Panc1 (cell line): Measurements from ENCODE around the gene BICRA. TPM values are rescaled to one million over a fixed set of nuclear protein-coding genes. Genes with fewer than 3 reads are reported as not detected.

Experiments
- ATAC-seq: fragments of 200-7000 bp; cut with Tn5 transposase; 2 replicates; pipeline ENCODE4 v1.9.1; 2020; ENCODE audit warnings: mild to moderate bottlenecking, moderate library complexity
- BruUV-seq: library from RNA; stranded (reverse); fragments of 400-500 nt; replicated peaks from 2 replicates; lab custom pipeline; 2021; lab: Mats Ljungman, UMichigan
- CTCF ChIA-PET: fragments of 300-600 bp; sonication (Branson Sonifier 250); formaldehyde crosslinking; loops from one replicate; lab custom pipeline; 2022; ENCODE audit warnings: antibody characterized with exemption; lab: Charles Lee
- POLR2A ChIA-PET: fragments of 300-600 bp; sonication (Branson Sonifier 250); formaldehyde crosslinking; loops from one replicate; lab custom pipeline; 2022; ENCODE audit warnings: antibody characterized with exemption; lab: Charles Lee
- DNase-seq: peaks from one replicate; pipeline ENCODE4 v3.0.0-alpha.2; 2010; ENCODE audit warnings: low read depth, low spot score
- H3K27ac ChIP-seq: 2 replicates; pipeline ENCODE4 v1.5.1; 2011; ENCODE audit warnings: mild to moderate bottlenecking, low read length, inconsistent platforms
- H3K27me3 ChIP-seq: fragments of 200-500 bp; sonication (Bioruptor generic); 2 replicates; pipeline ENCODE4 v1.6.0; 2014; ENCODE audit warnings: low read length, inconsistent platforms; ENCODE audit not compliant: control insufficient read depth, insufficient read depth
- H3K36me3 ChIP-seq: fragments of 200-500 bp; sonication (Bioruptor generic); 2 replicates; pipeline ENCODE4 v1.5.1; 2014; ENCODE audit warnings: inconsistent platforms, mild to moderate bottlenecking, low read length, moderate library complexity; ENCODE audit not compliant: control insufficient read depth, insufficient read depth
- H3K4me1 ChIP-seq: 2 replicates; pipeline ENCODE4 v1.5.1; 2011; ENCODE audit warnings: inconsistent platforms, mild to moderate bottlenecking, low read length, moderate library complexity; ENCODE audit not compliant: control insufficient read depth, insufficient read depth
- H3K4me3 ChIP-seq, 2 experiments: 2 replicates each; pipeline ENCODE4 v1.5.1; 2011 to 2012; ENCODE audit warnings: low read depth in 2 of 2, low read length in 2 of 2, mild to moderate bottlenecking in 2 of 2, inconsistent platforms in 1 of 2, moderate library complexity in 1 of 2
- H3K9me3 ChIP-seq: fragments of 200-500 bp; sonication (Bioruptor generic); 2 replicates; pipeline ENCODE4 v1.5.1; 2014; ENCODE audit warnings: low read depth, mild to moderate bottlenecking, inconsistent platforms, low read length, moderate library complexity; ENCODE audit not compliant: control insufficient read depth, insufficient read depth
- POLR2AphosphoS5 ChIP-seq: IDR thresholded peaks from 2 replicates; pipeline ENCODE4 v1.6.1; 2012; ENCODE audit warnings: mild to moderate bottlenecking, low read depth, low read length, moderate library complexity
- REST ChIP-seq, 2 experiments: IDR thresholded peaks; 2 replicates each; pipeline ENCODE4 v1.6.1; 2011 to 2012; ENCODE audit warnings: low read depth in 2 of 2, control low read depth in 1 of 2, low read length in 1 of 2, mild to moderate bottlenecking in 1 of 2, moderate library complexity in 1 of 2; ENCODE audit not compliant: insufficient read depth in 1 of 2
- SIN3A ChIP-seq: IDR thresholded peaks from 2 replicates; pipeline ENCODE4 v1.6.1; 2012; ENCODE audit warnings: low read depth, mild to moderate bottlenecking, low read length, moderate library complexity, borderline replicate concordance; ENCODE audit not compliant: insufficient read depth
- TCF7L2 ChIP-seq: IDR thresholded peaks from 2 replicates; pipeline ENCODE4 v1.6.1; 2011; ENCODE audit warnings: mild to moderate bottlenecking, low read depth, low read length, inconsistent platforms
- in situ Hi-C: cut with HindIII; loops from 2 replicates; pipeline ENCODE4 v1.10.0; 2016; ENCODE audit warnings: low sequenced_read_pairs, low pct_unique_long_range_greater_than_20kb
- intact Hi-C: fragments of 100-400 bp; cut with micrococcal nuclease; formaldehyde crosslinking; loops from one replicate; pipeline ENCODE4 v1.10.0; 2022; ENCODE audit not compliant: unreplicated experiment
- total RNA-seq: library from RNA; stranded (reverse); gene quantifications from one replicate; pipeline ENCODE4 v1.2.1, GENCODE V29; 2021; ENCODE audit not compliant: unreplicated experiment
- TF ChIP-seq, protein P1 (sequence below): fragments of 450-650 bp; IDR thresholded peaks from 2 replicates; pipeline ENCODE4 v1.5.1; 2017; ENCODE audit warnings: mild to moderate bottlenecking

BICRA gene
- total RNA-seq, 1 experiment from 2014 or later: 13.7 TPM

DNA sequence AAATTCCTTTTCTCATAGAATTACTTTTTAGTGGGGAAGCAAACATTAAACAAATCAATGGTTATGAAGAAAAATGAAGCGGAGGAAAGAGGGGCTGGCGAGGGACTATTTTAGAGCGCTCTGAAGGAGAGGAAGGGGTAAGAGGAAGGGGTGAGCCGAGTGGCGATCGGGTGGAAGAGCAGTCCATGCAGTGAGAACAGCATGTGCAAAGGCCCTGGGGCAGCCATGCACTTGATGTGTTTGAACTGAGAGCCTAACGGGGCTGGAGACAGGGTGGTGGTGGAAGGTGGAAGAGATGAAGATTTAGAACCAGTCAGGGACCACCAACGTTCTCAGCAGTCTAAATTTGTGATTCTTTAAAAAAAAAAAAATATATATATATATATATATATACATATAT lies 122.0 kb downstream of the BICRA start:
- ATAC-seq (no peak), DNase-seq (no peak)
- Histone ChIP-seq H3K4me3 (no peak overlapping the region), H3K4me1 (peaks cover 11% of the 10 kb centered on the region), H3K9me3 (no peaks in the 10 kb centered on the region), H3K27ac (no peak overlapping the region), H3K27me3 (no peaks in the 10 kb centered on the region), H3K36me3 (no peaks in the 10 kb centered on the region)
- intact Hi-C loops (no loop called here), in situ Hi-C loops (no loop called here)
- CTCF ChIA-PET: no interaction called here
- no TSS peak for BruUV-seq
- POLR2A ChIA-PET: no interaction called here
- no peak for TF ChIP-seq POLR2AphosphoS5
- no peak for TF ChIP-seq TCF7L2
- no peak for TF ChIP-seq REST (IDR thresholded peaks at IDR 0.05; ENCODE audit: insufficient read depth in 1 of 2, low read depth in 2 of 2, low read length in 1 of 2)
- TF ChIP-seq, protein P1, sequence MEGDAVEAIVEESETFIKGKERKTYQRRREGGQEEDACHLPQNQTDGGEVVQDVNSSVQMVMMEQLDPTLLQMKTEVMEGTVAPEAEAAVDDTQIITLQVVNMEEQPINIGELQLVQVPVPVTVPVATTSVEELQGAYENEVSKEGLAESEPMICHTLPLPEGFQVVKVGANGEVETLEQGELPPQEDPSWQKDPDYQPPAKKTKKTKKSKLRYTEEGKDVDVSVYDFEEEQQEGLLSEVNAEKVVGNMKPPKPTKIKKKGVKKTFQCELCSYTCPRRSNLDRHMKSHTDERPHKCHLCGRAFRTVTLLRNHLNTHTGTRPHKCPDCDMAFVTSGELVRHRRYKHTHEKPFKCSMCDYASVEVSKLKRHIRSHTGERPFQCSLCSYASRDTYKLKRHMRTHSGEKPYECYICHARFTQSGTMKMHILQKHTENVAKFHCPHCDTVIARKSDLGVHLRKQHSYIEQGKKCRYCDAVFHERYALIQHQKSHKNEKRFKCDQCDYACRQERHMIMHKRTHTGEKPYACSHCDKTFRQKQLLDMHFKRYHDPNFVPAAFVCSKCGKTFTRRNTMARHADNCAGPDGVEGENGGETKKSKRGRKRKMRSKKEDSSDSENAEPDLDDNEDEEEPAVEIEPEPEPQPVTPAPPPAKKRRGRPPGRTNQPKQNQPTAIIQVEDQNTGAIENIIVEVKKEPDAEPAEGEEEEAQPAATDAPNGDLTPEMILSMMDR: no peak
- TF ChIP-seq SIN3A: no peak

DNA sequence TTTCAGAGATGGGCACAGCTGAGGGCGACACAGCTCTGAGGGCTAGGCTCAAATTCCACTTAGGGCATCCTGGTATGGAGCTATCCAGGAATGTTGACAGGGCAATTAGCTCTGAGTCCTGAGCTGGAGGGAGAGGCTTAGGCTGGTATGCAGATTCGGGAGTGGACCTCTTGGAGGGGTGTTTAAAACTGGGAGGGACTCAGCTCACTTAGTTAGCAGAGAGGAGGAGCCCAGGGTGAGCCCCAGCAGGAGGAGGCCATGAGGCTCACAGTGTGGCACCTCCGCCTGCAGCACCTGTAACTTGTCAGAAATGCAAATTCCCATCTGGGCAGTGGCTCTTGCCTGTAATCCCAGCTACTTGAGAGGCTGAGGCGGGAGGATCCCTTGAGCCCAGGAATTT lies 126.2 kb downstream of the BICRA start:
- Histone ChIP-seq H3K9me3 (no peaks in the 10 kb centered on the region), H3K27ac (no peak overlapping the region), H3K4me1 (no peaks in the 10 kb centered on the region), H3K4me3 (no peak overlapping the region), H3K27me3 (no peaks in the 10 kb centered on the region), H3K36me3 (no peaks in the 10 kb centered on the region)
- in situ Hi-C loops (no loop called here), intact Hi-C loops (no loop called here)
- DNase-seq (no peak), ATAC-seq (no peak)
- BruUV-seq: no TSS peak
- POLR2A ChIA-PET: no interaction called here
- CTCF ChIA-PET: no interaction called here
- TF ChIP-seq POLR2AphosphoS5: no peak
- TF ChIP-seq SIN3A: no peak
- TF ChIP-seq, protein P1: no peak
- TF ChIP-seq REST (IDR thresholded peaks at IDR 0.05; ENCODE audit: insufficient read depth in 1 of 2, low read depth in 2 of 2, low read length in 1 of 2): no peak
- no peak for TF ChIP-seq TCF7L2
